ENCODE data around the gene NTPCR.

DNA sequence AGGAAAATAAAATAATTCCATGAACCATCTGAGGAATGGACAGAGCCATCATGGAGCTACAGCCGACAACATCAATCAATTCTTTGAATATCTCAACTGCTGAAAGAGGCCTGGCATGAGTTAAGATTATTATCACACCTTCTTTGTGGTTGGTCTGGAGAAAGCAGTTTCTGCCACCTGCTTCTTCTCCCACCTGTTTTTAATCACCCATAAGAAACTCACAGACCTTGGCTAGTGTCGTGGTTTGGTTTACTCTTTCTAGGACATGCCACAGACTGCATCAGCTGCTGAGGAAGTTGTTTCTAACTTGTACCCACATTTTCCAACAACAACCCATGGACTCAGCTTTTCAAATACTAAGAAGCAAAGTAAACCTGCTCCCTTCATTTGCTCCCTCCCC, 65.6 kb downstream of the NTPCR start:
- TF ChIP-seq CTCF (IDR thresholded peaks at IDR 0.05; ENCODE audit: insufficient read depth, low read depth, low read length) = no peak
- no peak for TF ChIP-seq EZH2 (IDR thresholded peaks at IDR 0.05; ENCODE audit: insufficient read depth, low read length)
